Neural cell (in vitro differentiated cells): ENCODE measurements around the gene EMC9. TPM values are rescaled to one million over a fixed set of nuclear protein-coding genes. Genes with fewer than 3 reads are reported as not detected.
A peak's percentile ranks its signal among the peaks of the same experiment; 100 is the strongest.

Experiments used
- H2AFZ ChIP-seq: fragments of 200-600, 300-800 bp; sonication (generic), shearing (Covaris generic); 2 replicates; pipeline ENCODE4 v1.6.0; 2014; ENCODE audit warnings: low read depth, mild to moderate bottlenecking, antibody characterized with exemption, low read length, moderate library complexity
- H3F3A ChIP-seq: fragments of 200-600 bp; shearing (Covaris generic); 2 replicates; pipeline ENCODE4 v1.6.1; 2016; ENCODE audit warnings: mild to moderate bottlenecking, moderate library complexity, mixed read lengths, antibody characterized with exemption, low read length; ENCODE audit not compliant: insufficient read depth, poor library complexity, severe bottlenecking
- H3K27ac ChIP-seq: fragments of 200-600, 300-800 bp; sonication (generic), shearing (Covaris generic); 2 replicates; pipeline ENCODE4 v1.5.1; 2014; ENCODE audit warnings: mild to moderate bottlenecking, low read length, moderate library complexity
- H3K27me3 ChIP-seq: fragments of 300-800, 200-600 bp; sonication (generic), shearing (Covaris generic); 2 replicates; pipeline ENCODE4 v1.6.0; 2014; ENCODE audit warnings: mild to moderate bottlenecking, low read depth, low read length, moderate library complexity; ENCODE audit not compliant: insufficient read depth
- H3K36me3 ChIP-seq: fragments of 300-800, 200-600 bp; sonication (generic), shearing (Covaris generic); 2 replicates; pipeline ENCODE4 v1.5.1; 2014; ENCODE audit warnings: mild to moderate bottlenecking, antibody characterized with exemption, low read length, moderate library complexity; ENCODE audit not compliant: insufficient read depth
- H3K4me2 ChIP-seq: fragments of 300-800, 200-600 bp; sonication (generic), shearing (Covaris generic); 2 replicates; pipeline ENCODE4 v1.6.0; 2014; ENCODE audit warnings: mild to moderate bottlenecking, low read length
- H3K4me3 ChIP-seq: fragments of 300-800, 200-600 bp; sonication (generic), shearing (Covaris generic); 2 replicates; pipeline ENCODE4 v1.5.1; 2014; ENCODE audit warnings: mild to moderate bottlenecking, low read length, moderate library complexity
- H3K79me2 ChIP-seq: fragments of 200-600 bp; shearing (Covaris generic); replicated peaks from 2 replicates; pipeline ENCODE4 v1.6.0; 2014; ENCODE audit warnings: mild to moderate bottlenecking, low read length, moderate library complexity; ENCODE audit not compliant: insufficient read depth
- H3K9ac ChIP-seq: fragments of 300-800, 200-600 bp; sonication (generic), shearing (Covaris generic); 2 replicates; pipeline ENCODE4 v1.6.1; 2016; ENCODE audit warnings: mild to moderate bottlenecking, low read length, mixed read lengths
- H3K9me2 ChIP-seq: fragments of 200-600 bp; shearing (Covaris generic); 2 replicates; pipeline ENCODE4 v1.6.1; 2016; ENCODE audit warnings: mild to moderate bottlenecking, low read length, mixed read lengths; ENCODE audit not compliant: insufficient read depth
- H3K9me3 ChIP-seq: fragments of 200-600, 300-800 bp; sonication (generic), shearing (Covaris generic); 2 replicates; pipeline ENCODE4 v1.6.1; 2016; ENCODE audit warnings: mild to moderate bottlenecking, mixed run types, low read length, moderate library complexity, mixed read lengths
- H4K20me1 ChIP-seq: fragments of 200-600 bp; shearing (Covaris generic); 2 replicates; pipeline ENCODE4 v1.6.1; 2016; ENCODE audit warnings: mild to moderate bottlenecking, mixed run types; ENCODE audit not compliant: insufficient read depth
- EZH2 ChIP-seq: fragments of 200-600, 300-800 bp; shearing (Covaris generic), sonication (generic); IDR thresholded peaks from 2 replicates; pipeline ENCODE4 v1.6.1; 2014; ENCODE audit warnings: antibody characterized with exemption, low read length, borderline replicate concordance, mild to moderate bottlenecking; ENCODE audit not compliant: insufficient read depth, poor library complexity, severe bottlenecking
- MXI1 ChIP-seq: fragments of 450-650 bp; conservative IDR thresholded peaks from 2 replicates; pipeline ENCODE4 v1.6.1; 2014; ENCODE audit warnings: antibody characterized with exemption, mild to moderate bottlenecking; ENCODE audit not compliant: poor library complexity, severe bottlenecking
- POLR2AphosphoS5 ChIP-seq: IDR thresholded peaks from 2 replicates; pipeline ENCODE4 v1.6.1; 2012
- REST ChIP-seq: IDR thresholded peaks from 2 replicates; pipeline ENCODE4 v1.6.1; 2012; ENCODE audit warnings: borderline replicate concordance
- SMC3 ChIP-seq: fragments of 450-650 bp; conservative IDR thresholded peaks from 2 replicates; pipeline ENCODE4 v1.6.1; 2014; ENCODE audit warnings: antibody characterized with exemption, mild to moderate bottlenecking, moderate library complexity; ENCODE audit not compliant: poor library complexity
- polyA plus RNA-seq: library from polyadenylated mRNA; depleted of rRNA; stranded (reverse); fragments of >200 nt; gene quantifications from 2 replicates; pipeline ENCODE4 v1.2.3, GENCODE V29; 2014

EMC9 gene
- polyA plus RNA-seq, 1 donor from 2014 or later = 45.1 TPM

DNA sequence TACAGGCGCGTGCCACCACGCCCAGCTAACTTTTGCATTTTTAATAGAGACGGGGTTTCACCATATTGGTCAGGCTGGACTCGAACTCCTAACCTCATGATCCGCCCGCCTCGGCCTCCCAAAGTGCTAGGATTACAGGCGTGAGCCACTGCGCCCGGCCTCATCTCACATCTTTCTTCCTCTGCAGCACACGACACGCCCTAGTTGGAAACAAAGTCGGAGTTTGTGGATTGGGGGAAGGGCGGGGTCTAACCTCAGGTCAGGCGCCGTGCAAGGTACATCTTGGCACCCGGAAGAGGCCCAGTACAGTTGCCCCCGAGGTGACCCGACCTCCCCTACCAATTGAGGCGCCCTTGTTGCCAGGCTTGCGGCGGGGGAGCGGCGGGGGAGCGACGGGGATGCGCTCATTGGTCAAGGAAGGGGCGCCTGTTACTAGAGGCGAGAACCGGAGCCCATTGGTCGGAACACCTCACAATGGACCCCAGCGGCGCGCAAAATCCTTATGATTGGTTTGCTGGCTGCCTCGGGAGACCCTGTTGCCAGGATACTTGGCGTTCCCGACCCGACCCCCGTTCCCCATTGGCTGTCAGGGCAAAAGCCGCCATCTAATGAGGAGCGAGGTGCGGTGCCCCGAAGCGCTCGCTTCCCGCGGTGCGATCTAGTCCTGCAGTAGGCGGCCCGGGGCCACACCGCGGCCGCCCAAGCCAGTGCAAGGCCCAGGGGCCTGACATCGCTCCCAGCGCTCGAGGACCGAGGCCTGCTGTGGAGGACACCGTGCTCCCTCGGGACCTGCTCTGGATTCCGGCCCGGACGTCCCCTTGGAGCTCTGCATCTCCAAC, 30.2 kb upstream of the EMC9 start, which contains the start of gene REC8:
Gene REC8, plus strand, starts transcription at position 659 of the 839 bp plus-strand sequence. CDS start 473 bp downstream, outside the sequence.
- Histone ChIP-seq H3K4me2 (no peak within 1 kb of the TSS), H3K9ac (peak within 1 kb of the TSS; percentile 36), H3K9me3 (no peaks in the 10 kb centered on the region), H3K27ac (peak within 1 kb of the TSS; percentile 9), H2AFZ (no peak within 1 kb of the TSS), H4K20me1 (no peaks in the 10 kb centered on the region), H3K36me3 (no peaks in the 10 kb centered on the region), H3F3A (no peaks in the 10 kb centered on the region), H3K79me2 (no peaks in the 10 kb centered on the region), H3K9me2 (no peaks in the 10 kb centered on the region), H3K4me3 (peak within 1 kb of the TSS; percentile 66), H3K27me3 (no peaks in the 10 kb centered on the region)
- no peak for TF ChIP-seq SMC3
- TF ChIP-seq REST = peak; percentile 12
- no peak for TF ChIP-seq MXI1
- TF ChIP-seq POLR2AphosphoS5 = peak; percentile 29
- no peak for TF ChIP-seq EZH2

GRCh38 chr14:24167469-24168114, 26.2 kb upstream of the EMC9 start:
- no peak for TF ChIP-seq REST
- Histone ChIP-seq H3K4me2 (no peak overlapping the region), H3K9me3 (no peaks in the 10 kb centered on the region), H3F3A (no peaks in the 10 kb centered on the region), H3K27ac (no peak overlapping the region), H4K20me1 (no peaks in the 10 kb centered on the region), H3K27me3 (no peaks in the 10 kb centered on the region), H3K9ac (no peak overlapping the region), H3K36me3 (no peaks in the 10 kb centered on the region), H2AFZ (no peak overlapping the region), H3K9me2 (no peaks in the 10 kb centered on the region), H3K79me2 (no peaks in the 10 kb centered on the region), H3K4me3 (no peak overlapping the region)
